Ovary (tissue), 9 donors: ENCODE measurements around the gene TENT4B. TPM values are rescaled to one million over a fixed set of nuclear protein-coding genes. Genes with fewer than 3 reads are reported as not detected.

Experiments used
- DNase-seq, 5 donors: peaks; one replicate each; pipeline ENCODE4 v3.0.0-alpha.2; 2019 to 2020
- H3K27ac ChIP-seq, 2 donors: fragments of 200-600 bp; one replicate each; pipeline versions ENCODE4 v1.5.1 to v1.8.0; 2019 to 2022
- H3K27me3 ChIP-seq: fragments of 200-600 bp; one replicate; pipeline ENCODE4 v1.8.0; 2022
- H3K36me3 ChIP-seq: fragments of 200-600 bp; sonication (generic); one replicate; pipeline ENCODE4 v1.5.1; 2019
- H3K4me1 ChIP-seq: one replicate; pipeline ENCODE4 v1.8.1; 2013; ENCODE audit warnings: mild to moderate bottlenecking, moderate library complexity; ENCODE audit not compliant: insufficient read depth
- H3K4me3 ChIP-seq: fragments of 200-600 bp; sonication (generic); one replicate; pipeline ENCODE4 v1.5.1; 2017
- H3K9me3 ChIP-seq, 2 donors: fragments of 200-600 bp in 1 of 2; sonication (generic) in 1 of 2; one replicate each; pipeline versions ENCODE4 v1.5.1 to v1.8.1; 2013 to 2019; ENCODE audit warnings: mild to moderate bottlenecking in 1 of 2, moderate library complexity in 1 of 2
- CTCF ChIP-seq, 3 donors: fragments of 450-650 bp in 2 of 3; fragments of 200-600 bp in 1 of 3; IDR thresholded peaks; one replicate each; pipeline versions ENCODE4 v1.5.1 to v1.8.0; 2016 to 2022; ENCODE audit warnings: antibody characterized with exemption in 3 of 3, mild to moderate bottlenecking in 1 of 3
- EP300 ChIP-seq: sonication (generic); formaldehyde crosslinking; IDR thresholded peaks from one replicate; pipeline ENCODE4 v1.6.1; 2017; ENCODE audit warnings: antibody characterized with exemption
- POLR2A ChIP-seq: fragments of 450-650 bp; IDR thresholded peaks from one replicate; pipeline ENCODE4 v1.6.1; 2017; ENCODE audit warnings: antibody characterized with exemption, mild to moderate bottlenecking, moderate library complexity
- WGBS, 3 donors: extraction: QIAGEN DNeasy Blood & Tissue Kit in 1 of 3; methylation state at CpG; one replicate each; pipeline versions ENCODE4 v1.1.5 to v1.1.7; 2013 to 2017; 5-methylcytosine and 5-hydroxymethylcytosine counted together
- intact Hi-C, 4 donors: fragments of 100-400 bp; cut with DNase I; formaldehyde crosslinking; loops; one replicate each; pipeline versions ENCODE4 v1.11.0 to v1.15.1; 2022 to 2023
- polyA plus RNA-seq, 2 donors: library from polyadenylated mRNA; stranded (reverse); fragments of 200-250 nt in 1 of 2; fragments of 350-450 nt in 1 of 2; fragmentation: Illumina TruSeq in 1 of 2; extraction: RNeasy Lipid Tissue Mini Kit (QIAGEN cat#74804) in 1 of 2; gene quantifications; one replicate each; pipeline ENCODE4 v1.2.3, GENCODE V29; 2013 to 2014
- total RNA-seq, 7 donors: library from RNA; depleted of rRNA in 2 of 7; stranded (reverse); fragments of >200 nt in 2 of 7; fragmentation: NEBNext Ultra II Directional in 3 of 7; extraction: Animal tissue kit (Norgen Biotek cat#: 25700) in 3 of 7; gene quantifications; one replicate each; pipeline versions ENCODE4 v1.1.0 to v1.2.4, GENCODE V29; 2016 to 2023
- donor health status: DM: no; HTN: no; CAD: no; lungs with moderate emphysema.
- donor health status: DM: no; HTN: no; CAD: no.
- donor health status: Bipolar disorder and iron deficiency.
- donor health status: DM: yes; HTN: yes; CAD: no.
- donor health status: DM: no; HTN: no; CAD: no.
- donor health status: DM: yes; HTN: yes; CAD: no.

The TENT4B gene
- total and polyA plus RNA-seq, 9 donors, result 5.3 to 17.7 (median 12.3) TPM

GRCh38 chr16:50247123-50247905 is 94.2 kb downstream of the TENT4B start:
- H3K36me3 ChIP-seq, result no peaks in the 10 kb centered on the region
- H3K4me3 ChIP-seq, result no peak overlapping the region
- H3K27ac ChIP-seq, result peak overlapping the region in 1 of 2 donors; percentile 79
- DNase-seq, result no peak
- H3K4me1 ChIP-seq, result peaks cover 13% of the 10 kb centered on the region
- no peaks in the 10 kb centered on the region for H3K27me3 ChIP-seq
- WGBS, 3 donors, result 96% methylated on average over 12 of the region's 12 CpGs
- H3K9me3 ChIP-seq, result no peaks in the 10 kb centered on the region
- intact Hi-C loops, result loop anchor here in 1 of 4 donors (10.0 kb wide), 1 partner anchor 107 kb away; no protein-coding TSS in a partner anchor
- TF ChIP-seq POLR2A (no peak), EP300 (no peak), CTCF (IDR thresholded peaks at IDR 0.05) (no peak)

- H3K36me3 ChIP-seq, result no peaks in the 10 kb centered on the region
Measured at GRCh38 chr16:50247906-50248608, 95.0 kb downstream of the TENT4B start.

GRCh38 chr16:50248845-50249244 is 95.7 kb downstream of the TENT4B start:
- Histone ChIP-seq H3K4me3 (no peak overlapping the region), H3K4me1 (peaks cover 14% of the 10 kb centered on the region), H3K36me3 (no peaks in the 10 kb centered on the region), H3K9me3 (no peaks in the 10 kb centered on the region), H3K27me3 (no peaks in the 10 kb centered on the region), H3K27ac (no peak overlapping the region)
- no peak for TF ChIP-seq EP300
- no peak for TF ChIP-seq POLR2A
- no peak for TF ChIP-seq CTCF (IDR thresholded peaks at IDR 0.05)
- intact Hi-C loops, result loop anchor here in 1 of 4 donors (10.0 kb wide), 1 partner anchor 106 kb away; no protein-coding TSS in a partner anchor
- DNase-seq, result no peak
- 92 to 97% (median 97%) methylated on average over 8 of the region's 8 CpGs for WGBS, 3 donors

More at GRCh38 chr16:50247906-50248608, 95.0 kb downstream of the TENT4B start:
- intact Hi-C loops, result loop anchor here in 1 of 4 donors (10.0 kb wide), 1 partner anchor 107 kb away; no protein-coding TSS in a partner anchor
- Histone ChIP-seq H3K4me3 (no peak overlapping the region), H3K27me3 (no peaks in the 10 kb centered on the region), H3K9me3 (no peaks in the 10 kb centered on the region), H3K4me1 (peaks cover 14% of the 10 kb centered on the region), H3K27ac (no peak overlapping the region)
- TF ChIP-seq EP300, result no peak
- no peak for TF ChIP-seq CTCF (IDR thresholded peaks at IDR 0.05)
- no peak for TF ChIP-seq POLR2A
- DNase-seq, result no peak
- WGBS, 3 donors, result 81 to 93% (median 86%) methylated on average over 13 of the region's 13 CpGs

GRCh38 chr16:50251375-50252081 is 98.4 kb downstream of the TENT4B start:
- Histone ChIP-seq H3K27me3 (no peaks in the 10 kb centered on the region), H3K27ac (peak overlapping the region; percentile 6 to 46), H3K4me3 (no peak overlapping the region), H3K4me1 (peaks cover 4% of the 10 kb centered on the region), H3K9me3 (no peaks in the 10 kb centered on the region), H3K36me3 (no peaks in the 10 kb centered on the region)
- WGBS, 3 donors, result 53 to 64% (median 59%) methylated on average over 15 of the region's 15 CpGs
- TF ChIP-seq POLR2A, result no peak
- TF ChIP-seq EP300, result no peak
- TF ChIP-seq CTCF (IDR thresholded peaks at IDR 0.05), result no peak
- intact Hi-C loops, result no loop called here
- peak in 1 of 5 donors; percentile 38 for DNase-seq
